GM23338 (cell line): ENCODE results near the gene MLPH. TPM values are rescaled to one million over a fixed set of nuclear protein-coding genes. Genes with fewer than 3 reads are reported as not detected.

ENCODE experiments used
- ATAC-seq: fragments of 200-7000 bp; cut with Tn5 transposase; 3 replicates; pipeline ENCODE4 v1.9.1; 2020
- DNase-seq: peaks from one replicate; pipeline ENCODE4 v3.0.0-alpha.2; 2015; ENCODE audit warnings: low spot score
- H2AFZ ChIP-seq: fragments of 200-600 bp; sonication (generic); 2 replicates; pipeline ENCODE4 v1.8.0; 2016; ENCODE audit warnings: antibody characterized with exemption, mild to moderate bottlenecking, moderate library complexity
- H3F3A ChIP-seq: fragments of 200-600 bp; sonication (generic); replicated peaks from 2 replicates; pipeline ENCODE4 v1.8.0; 2017; ENCODE audit warnings: antibody characterized with exemption, mixed run types, low read depth
- H3K27ac ChIP-seq: fragments of 200-600 bp; sonication (generic); 2 replicates; pipeline ENCODE4 v1.6.1; 2016; ENCODE audit warnings: low read depth
- H3K27me3 ChIP-seq: fragments of 200-600 bp; sonication (generic); 2 replicates; pipeline ENCODE4 v1.8.0; 2016; ENCODE audit warnings: mild to moderate bottlenecking, mixed run types, moderate library complexity; ENCODE audit not compliant: insufficient read depth
- H3K36me3 ChIP-seq: fragments of 200-600 bp; sonication (generic); 2 replicates; pipeline ENCODE4 v1.8.0; 2016; ENCODE audit warnings: mild to moderate bottlenecking; ENCODE audit not compliant: insufficient read depth
- H3K4me1 ChIP-seq: fragments of 200-600 bp; sonication (generic); 2 replicates; pipeline ENCODE4 v1.8.0; 2016; ENCODE audit warnings: mild to moderate bottlenecking, moderate library complexity; ENCODE audit not compliant: insufficient read depth
- H3K4me2 ChIP-seq: fragments of 200-600 bp; sonication (generic); 2 replicates; pipeline ENCODE4 v1.7.1; 2017; ENCODE audit warnings: mixed run types
- H3K4me3 ChIP-seq: fragments of 200-600 bp; sonication (generic); 2 replicates; pipeline ENCODE4 v1.6.1; 2016; ENCODE audit warnings: mixed run types
- H3K79me2 ChIP-seq: fragments of 200-600 bp; sonication (generic); replicated peaks from 2 replicates; pipeline ENCODE4 v1.8.0; 2017; ENCODE audit warnings: mild to moderate bottlenecking; ENCODE audit not compliant: insufficient read depth
- H3K9me2 ChIP-seq: fragments of 200-600 bp; sonication (generic); 2 replicates; pipeline ENCODE4 v1.8.0; 2017; ENCODE audit not compliant: insufficient read depth
- H4K20me1 ChIP-seq: fragments of 200-600 bp; sonication (generic); replicated peaks from 2 replicates; pipeline ENCODE4 v1.8.0; 2017; ENCODE audit warnings: mild to moderate bottlenecking; ENCODE audit not compliant: insufficient read depth
- H3K27ac Mint-ChIP-seq: 2 replicates; pipeline ENCODE4 v1.8.0; 2020; ENCODE audit warnings: inconsistent platforms, mild to moderate bottlenecking, moderate library complexity, mixed read lengths
- H3K27me3 Mint-ChIP-seq: 3 replicates; pipeline ENCODE4 v1.8.0; 2022; ENCODE audit warnings: low read depth, mild to moderate bottlenecking, moderate library complexity, mixed read lengths, inconsistent platforms; ENCODE audit not compliant: insufficient read depth, poor library complexity
- H3K36me3 Mint-ChIP-seq: 3 replicates; pipeline ENCODE4 v1.8.0; 2021; ENCODE audit warnings: low read depth, mild to moderate bottlenecking, inconsistent platforms, moderate library complexity, mixed read lengths
- H3K4me1 Mint-ChIP-seq: 3 replicates; pipeline ENCODE4 v1.8.0; 2020; ENCODE audit warnings: mild to moderate bottlenecking, inconsistent platforms, mixed read lengths
- H3K4me3 Mint-ChIP-seq: 3 replicates; pipeline ENCODE4 v1.8.0; 2021; ENCODE audit warnings: moderate library complexity, mild to moderate bottlenecking, inconsistent platforms, mixed read lengths
- H3K9me3 Mint-ChIP-seq: 3 replicates; pipeline ENCODE4 v1.8.0; 2020; ENCODE audit warnings: moderate library complexity, mild to moderate bottlenecking, inconsistent platforms, mixed read lengths
- CREB1 ChIP-seq: fragments of 250-450 bp; sonication (Bioruptor Pico); IDR thresholded peaks from 2 replicates; pipeline ENCODE4 v1.5.0; 2020; ENCODE audit warnings: low read depth, mild to moderate bottlenecking, moderate library complexity
- CTCF ChIP-seq, 2 experiments: fragments of 200-600 bp in 1 of 2; sonication (generic) in 1 of 2; conservative IDR thresholded peaks; 2 replicates each; pipeline versions ENCODE4 v1.5.1 to v1.6.1; 2016 to 2017; ENCODE audit warnings: antibody characterized with exemption in 2 of 2, low read depth in 2 of 2, mild to moderate bottlenecking in 2 of 2, moderate library complexity in 1 of 2
- EZH2 ChIP-seq: fragments of 200-600 bp; sonication (generic); IDR thresholded peaks from one replicate; pipeline ENCODE4 v1.8.0; 2017; ENCODE audit warnings: antibody characterized with exemption, mild to moderate bottlenecking, low read depth; ENCODE audit not compliant: unreplicated experiment
- EZH2phosphoT487 ChIP-seq: fragments of 200-600 bp; sonication (generic); IDR thresholded peaks from one replicate; pipeline ENCODE4 v1.8.1; 2018; ENCODE audit warnings: antibody characterized with exemption; ENCODE audit not compliant: unreplicated experiment
- JUNB ChIP-seq: IDR thresholded peaks from one replicate; pipeline ENCODE4 v1.6.1; 2016; ENCODE audit warnings: antibody characterized with exemption; ENCODE audit not compliant: unreplicated experiment
- POLR2AphosphoS5 ChIP-seq: IDR thresholded peaks from 2 replicates; pipeline ENCODE4 v1.6.1; 2016; ENCODE audit warnings: antibody characterized with exemption, low read depth
- STAT1 ChIP-seq: IDR thresholded peaks from one replicate; pipeline ENCODE4 v1.6.1; 2016; ENCODE audit warnings: antibody characterized with exemption; ENCODE audit not compliant: unreplicated experiment
- ZNF331 ChIP-seq: fragments of 250-450 bp; sonication (Bioruptor Pico); IDR thresholded peaks from 2 replicates; pipeline ENCODE4 v1.5.0; 2020; ENCODE audit warnings: low read depth, mild to moderate bottlenecking, moderate library complexity
- ZNF462 ChIP-seq: fragments of 250-450 bp; sonication (Bioruptor Pico); IDR thresholded peaks from 2 replicates; pipeline ENCODE4 v1.5.0; 2020; ENCODE audit warnings: mild to moderate bottlenecking, moderate library complexity
- polyA plus RNA-seq: library from polyadenylated mRNA; unstranded; fragments of >200 nt; fragmentation: Nextera tagmentation; extraction: Ambion mirVana; gene quantifications from 2 replicates; pipeline ENCODE4 v1.2.1, GENCODE V29; 2016
- total RNA-seq: library from RNA; depleted of rRNA; stranded (reverse); fragments of >200 nt; shearing (Covaris generic); gene quantifications from 2 replicates; pipeline ENCODE4 v1.2.3, GENCODE V29; 2014
- TF ChIP-seq, protein P1 (sequence below): IDR thresholded peaks from 2 replicates; pipeline ENCODE4 v1.6.1; 2016; ENCODE audit warnings: antibody characterized with exemption

Gene MLPH
- total and polyA plus RNA-seq, 2 experiments from 2014 or later = 13.6 to 16.5 TPM

DNA sequence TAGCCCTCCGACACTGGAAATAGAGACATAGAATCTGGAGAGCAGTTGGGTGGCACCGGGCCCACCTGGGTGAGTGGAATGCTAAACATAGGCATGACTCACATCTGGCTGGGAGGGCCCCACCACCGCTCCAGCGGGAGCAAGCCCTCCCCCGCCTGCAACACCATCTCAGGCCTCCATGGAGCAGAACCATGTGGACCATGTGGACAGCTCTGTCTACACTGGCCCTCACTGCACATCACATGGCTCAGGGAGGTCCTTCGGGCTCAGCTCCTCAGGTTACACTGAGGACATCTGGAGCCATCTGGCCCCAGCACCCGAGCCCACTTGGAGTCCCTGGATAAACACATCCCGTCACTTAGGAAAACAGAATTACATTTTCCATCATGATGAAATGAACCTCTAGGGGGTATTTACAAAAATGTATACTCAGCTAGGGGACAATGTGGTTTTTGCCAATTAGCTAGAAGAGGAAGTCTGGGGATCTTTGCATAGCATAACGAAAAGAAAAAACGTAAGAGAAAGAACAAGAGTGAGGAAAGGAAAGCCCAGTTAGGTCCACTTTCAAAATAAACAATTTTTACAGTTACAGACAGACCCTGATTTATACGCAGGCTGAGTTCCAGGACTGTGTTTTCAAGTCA lies 30.7 kb upstream of the MLPH start (continued):
- TF ChIP-seq, protein P1, sequence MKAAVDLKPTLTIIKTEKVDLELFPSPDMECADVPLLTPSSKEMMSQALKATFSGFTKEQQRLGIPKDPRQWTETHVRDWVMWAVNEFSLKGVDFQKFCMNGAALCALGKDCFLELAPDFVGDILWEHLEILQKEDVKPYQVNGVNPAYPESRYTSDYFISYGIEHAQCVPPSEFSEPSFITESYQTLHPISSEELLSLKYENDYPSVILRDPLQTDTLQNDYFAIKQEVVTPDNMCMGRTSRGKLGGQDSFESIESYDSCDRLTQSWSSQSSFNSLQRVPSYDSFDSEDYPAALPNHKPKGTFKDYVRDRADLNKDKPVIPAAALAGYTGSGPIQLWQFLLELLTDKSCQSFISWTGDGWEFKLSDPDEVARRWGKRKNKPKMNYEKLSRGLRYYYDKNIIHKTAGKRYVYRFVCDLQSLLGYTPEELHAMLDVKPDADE = no peak
- TF ChIP-seq EZH2 (no peak), CTCF (conservative IDR thresholded peaks at IDR 0.05; ENCODE audit: low read depth in 2 of 2) (no peak), CREB1 (CRISPR knock-in tag) (no peak), JUNB (no peak), ZNF331 (CRISPR knock-in tag) (no peak), STAT1 (no peak)

- Mint-ChIP-seq H3K4me3 (no peak overlapping the region), H3K9me3 (peaks cover 16% of the 10 kb centered on the region; the same call in 2 of the 3 replicates), H3K4me1 (peaks cover under 1% of the 10 kb centered on the region; the same call in 1 of the 3 replicates), H3K27ac (no peak overlapping the region), H3K27me3 (peaks cover 7% of the 10 kb centered on the region), H3K36me3 (no peaks in the 10 kb centered on the region)
- Histone ChIP-seq H3K27ac (no peak overlapping the region), H3K36me3 (no peaks in the 10 kb centered on the region), H3K9me2 (peaks cover 16% of the 10 kb centered on the region), H3K27me3 (no peaks in the 10 kb centered on the region), H4K20me1 (no peaks in the 10 kb centered on the region), H3F3A (no peaks in the 10 kb centered on the region), H2AFZ (no peak overlapping the region), H3K4me2 (no peak overlapping the region), H3K4me1 (peaks cover under 1% of the 10 kb centered on the region; the same call in 1 of the 2 replicates), H3K79me2 (no peaks in the 10 kb centered on the region), H3K4me3 (no peak overlapping the region)
- no peak for DNase-seq
- no peak for ATAC-seq
- TF ChIP-seq ZNF462 (CRISPR knock-in tag) = no peak
- no peak for TF ChIP-seq POLR2AphosphoS5
- TF ChIP-seq, protein P1 = no peak
- no peak for TF ChIP-seq EZH2
- no peak for TF ChIP-seq ZNF331 (CRISPR knock-in tag)
- TF ChIP-seq JUNB = no peak
- TF ChIP-seq EZH2phosphoT487 = no peak
- TF ChIP-seq STAT1 = no peak
Observed at GRCh38 chr2:237457388-237457941, 29.6 kb upstream of the MLPH start.
